Caco-2 (cell line): ENCODE results near the gene LITAF. TPM values are rescaled to one million over a fixed set of nuclear protein-coding genes. Genes with fewer than 3 reads are reported as not detected.
A peak's percentile ranks its signal among the peaks of the same experiment; 100 is the strongest.

ENCODE experiments used
- BruUV-seq: library from RNA; stranded (reverse); fragments of 400-500 nt; replicated peaks from 2 replicates; lab custom pipeline; 2021; lab: Mats Ljungman, UMichigan
- CTCF ChIA-PET: fragments of 300-600 bp; sonication (Branson Sonifier 250); formaldehyde crosslinking; loops from one replicate; lab custom pipeline; 2022; ENCODE audit warnings: antibody characterized with exemption; lab: Charles Lee
- POLR2A ChIA-PET: fragments of 300-600 bp; sonication (Branson Sonifier 250); formaldehyde crosslinking; loops from one replicate; lab custom pipeline; 2022; ENCODE audit warnings: antibody characterized with exemption; lab: Charles Lee
- DNase-seq, 2 experiments: peaks; one replicate each; pipeline versions ENCODE4 v3.0.0 to v3.0.0-alpha.2; 2020 to 2022
- H3K27me3 ChIP-seq: replicated peaks from 2 replicates; pipeline ENCODE4 v1.6.0; 2011; ENCODE audit warnings: low read length; ENCODE audit not compliant: control insufficient read depth, insufficient read depth
- H3K36me3 ChIP-seq: 2 replicates; pipeline ENCODE4 v1.5.1; 2011; ENCODE audit warnings: low read length; ENCODE audit not compliant: control insufficient read depth, insufficient read depth
- H3K4me1 ChIP-seq: fragments of 250-450 bp; sonication (Bioruptor Pico); 2 replicates; pipeline ENCODE4 v1.5.1; 2020; ENCODE audit warnings: mild to moderate bottlenecking
- H3K4me3 ChIP-seq: 2 replicates; pipeline ENCODE4 v1.5.1; 2011; ENCODE audit warnings: low read depth, mild to moderate bottlenecking, control low read depth, low read length
- H3K9me3 ChIP-seq: fragments of 250-450 bp; sonication (Bioruptor Pico); 2 replicates; pipeline ENCODE4 v1.5.1; 2020; ENCODE audit warnings: mild to moderate bottlenecking, moderate library complexity
- H3K27ac Mint-ChIP-seq: one replicate; pipeline ENCODE4 v1.8.0; 2022; ENCODE audit warnings: mixed read lengths; ENCODE audit not compliant: unreplicated experiment
- H3K27me3 Mint-ChIP-seq: one replicate; pipeline ENCODE4 v1.8.0; 2022; ENCODE audit warnings: mixed read lengths; ENCODE audit not compliant: insufficient read depth, unreplicated experiment
- H3K36me3 Mint-ChIP-seq: one replicate; pipeline ENCODE4 v1.8.0; 2022; ENCODE audit warnings: mild to moderate bottlenecking, mixed read lengths; ENCODE audit not compliant: insufficient read depth, unreplicated experiment
- H3K4me1 Mint-ChIP-seq: one replicate; pipeline ENCODE4 v1.8.0; 2022; ENCODE audit warnings: low read depth, mixed read lengths; ENCODE audit not compliant: unreplicated experiment
- H3K4me3 Mint-ChIP-seq: one replicate; pipeline ENCODE4 v1.8.0; 2022; ENCODE audit warnings: mild to moderate bottlenecking, moderate library complexity, mixed read lengths; ENCODE audit not compliant: unreplicated experiment
- H3K9me3 Mint-ChIP-seq: one replicate; pipeline ENCODE4 v1.8.0; 2022; ENCODE audit warnings: mixed read lengths; ENCODE audit not compliant: unreplicated experiment
- CTCF ChIP-seq, 2 experiments: fragments of 200-600 bp in 1 of 2; IDR thresholded peaks; 1 replicate in 1 of 2; 2 replicates in 1 of 2; pipeline versions ENCODE4 v1.5.1 to v1.8.0; 2011 to 2022; ENCODE audit warnings: antibody characterized with exemption in 1 of 2, control low read depth in 1 of 2, inconsistent platforms in 1 of 2, low read depth in 1 of 2, low read length in 1 of 2, mild to moderate bottlenecking in 1 of 2, moderate library complexity in 1 of 2; ENCODE audit not compliant: insufficient read depth in 1 of 2, severe bottlenecking in 1 of 2, unreplicated experiment in 1 of 2
- intact Hi-C: fragments of 100-400 bp; cut with micrococcal nuclease; formaldehyde crosslinking; loops from one replicate; pipeline ENCODE4 v1.10.0; 2022; ENCODE audit not compliant: unreplicated experiment
- total RNA-seq: library from RNA; stranded (reverse); gene quantifications from 2 replicates; pipeline ENCODE4 v1.2.3, GENCODE V29; 2022

Gene LITAF
- total RNA-seq, 1 experiment from 2014 or later = 60.9 TPM

- Mint-ChIP-seq H3K27ac (peak overlapping the region; percentile 13), H3K36me3 (no peaks in the 10 kb centered on the region), H3K27me3 (no peaks in the 10 kb centered on the region), H3K4me1 (no peaks in the 10 kb centered on the region), H3K4me3 (peak overlapping the region; percentile 68), H3K9me3 (no peaks in the 10 kb centered on the region)
- TSS peak; percentile 86 for BruUV-seq
- intact Hi-C loops = loop anchor here (5.0 kb wide), 1 partner anchor 43 kb away; no protein-coding TSS in a partner anchor
- no peaks in the 10 kb centered on the region for H3K27me3 ChIP-seq
- no peaks in the 10 kb centered on the region for H3K9me3 ChIP-seq
- peaks cover 45% of the 10 kb centered on the region for H3K4me1 ChIP-seq
- TF ChIP-seq CTCF (IDR thresholded peaks at IDR 0.05; ENCODE audit: insufficient read depth in 1 of 2, low read depth in 1 of 2, low read length in 1 of 2, severe bottlenecking in 1 of 2, unreplicated experiment in 1 of 2) = no peak
- ChIA-PET POLR2A (interaction anchor here (0.6 to 2.0 kb wide), 7 partner anchors 23 to 693 kb away, joined by 4 to 17 read pairs (median 5); partner anchors contain the start of genes DEXI, LITAF, SNN and TXNDC11), CTCF (interaction anchor here (0.6 to 2.2 kb wide), 10 partner anchors 49 to 240 kb away, joined by 3 to 14 read pairs (median 6); partner anchors contain the start of genes LITAF and ZC3H7A)
- H3K4me3 ChIP-seq = peak overlapping the region; percentile 39
- no peaks in the 10 kb centered on the region for H3K36me3 ChIP-seq
- DNase-seq = no peak
Measured at GRCh38 chr16:11635679-11636171, 49.0 kb upstream of the LITAF start.

GRCh38 chr16:11635113-11635652 is 48.5 kb upstream of the LITAF start:
- no TSS peak for BruUV-seq
- Mint-ChIP-seq H3K27me3 (no peaks in the 10 kb centered on the region), H3K4me3 (peak overlapping the region; percentile 68), H3K9me3 (no peaks in the 10 kb centered on the region), H3K4me1 (no peaks in the 10 kb centered on the region), H3K36me3 (no peaks in the 10 kb centered on the region), H3K27ac (peak overlapping the region; percentile 13)
- H3K4me1 ChIP-seq = peaks cover 41% of the 10 kb centered on the region
- no peak overlapping the region for H3K4me3 ChIP-seq
- no peaks in the 10 kb centered on the region for H3K27me3 ChIP-seq
- H3K9me3 ChIP-seq = no peaks in the 10 kb centered on the region
- CTCF ChIA-PET = interaction anchor here (1.5 to 2.2 kb wide), 3 partner anchors 48 to 239 kb away, joined by 8 to 14 read pairs (median 9); partner anchors contain the start of gene LITAF
- intact Hi-C loops = loop anchor here (5.0 kb wide), 1 partner anchor 43 kb away; no protein-coding TSS in a partner anchor
- no peaks in the 10 kb centered on the region for H3K36me3 ChIP-seq
- POLR2A ChIA-PET = interaction anchor here (1.3 to 2.0 kb wide), 4 partner anchors 23 to 108 kb away, joined by 4 to 17 read pairs (median 6); partner anchors contain the start of genes LITAF and TXNDC11
- TF ChIP-seq CTCF (IDR thresholded peaks at IDR 0.05; ENCODE audit: insufficient read depth in 1 of 2, low read depth in 1 of 2, low read length in 1 of 2, severe bottlenecking in 1 of 2, unreplicated experiment in 1 of 2) = no peak
- no peak for DNase-seq

GRCh38 chr16:11634312-11634711 is 47.6 kb upstream of the LITAF start:
- BruUV-seq = no TSS peak
- CTCF ChIA-PET = no interaction called here
- Histone ChIP-seq H3K36me3 (no peaks in the 10 kb centered on the region), H3K9me3 (no peaks in the 10 kb centered on the region), H3K4me3 (no peak overlapping the region), H3K4me1 (peaks cover 41% of the 10 kb centered on the region), H3K27me3 (no peaks in the 10 kb centered on the region)
- H3K27me3 Mint-ChIP-seq = no peaks in the 10 kb centered on the region
- H3K4me1 Mint-ChIP-seq = no peaks in the 10 kb centered on the region
- no peak overlapping the region for H3K4me3 Mint-ChIP-seq
- no peak for DNase-seq
- POLR2A ChIA-PET = no interaction called here
- no peaks in the 10 kb centered on the region for H3K9me3 Mint-ChIP-seq
- no peaks in the 10 kb centered on the region for H3K36me3 Mint-ChIP-seq
- H3K27ac Mint-ChIP-seq = no peak overlapping the region
- TF ChIP-seq CTCF (IDR thresholded peaks at IDR 0.05; ENCODE audit: insufficient read depth in 1 of 2, low read depth in 1 of 2, low read length in 1 of 2, severe bottlenecking in 1 of 2, unreplicated experiment in 1 of 2) = no peak
- intact Hi-C loops = no loop called here
